ENCODE data around the gene MCM5.
A peak's percentile ranks its signal among the peaks of the same experiment; 100 is the strongest.

Gene MCM5

GRCh38 chr22:35399678-35400500, at the start of gene MCM5:
TSS of gene MCM5 (plus strand) at chr22:35400140. CDS start at chr22:35400439, 299 bp downstream.
- Histone ChIP-seq H3K4me1 (no peaks in the 10 kb centered on the region), H3K4me3 (ENCODE audit: low read depth, low read length) (peak within 1 kb of the TSS; percentile 95), H3K4me2 (ENCODE audit: low read length) (peak within 1 kb of the TSS; percentile 99), H2AFZ (peak within 1 kb of the TSS; percentile 97), H3K36me3 (ENCODE audit: control insufficient read depth, insufficient read depth, low read length) (no peaks in the 10 kb centered on the region), H3K27ac (peak within 1 kb of the TSS; percentile 15), H3K27me3 (ENCODE audit: control insufficient read depth, insufficient read depth, low read length) (no peaks in the 10 kb centered on the region), H3K9ac (no peak within 1 kb of the TSS), H3K79me2 (no peaks in the 10 kb centered on the region), H3K9me3 (ENCODE audit: control insufficient read depth, low read length) (no peaks in the 10 kb centered on the region)
- TF ChIP-seq CTCF (IDR thresholded peaks at IDR 0.05): no peak

- Histone ChIP-seq H3K4me2 (ENCODE audit: low read length) (peak overlapping the region; percentile 93), H3K27ac (peak overlapping the region; percentile 61), H3K9me3 (ENCODE audit: control insufficient read depth, low read length) (no peaks in the 10 kb centered on the region), H3K4me1 (peaks cover 11% of the 10 kb centered on the region), H3K9ac (no peak overlapping the region), H3K27me3 (ENCODE audit: control insufficient read depth, insufficient read depth, low read length) (no peaks in the 10 kb centered on the region), H2AFZ (peak overlapping the region; percentile 80), H3K36me3 (ENCODE audit: control insufficient read depth, insufficient read depth, low read length) (no peaks in the 10 kb centered on the region), H3K4me3 (ENCODE audit: low read depth, low read length) (peak overlapping the region; percentile 51), H3K79me2 (no peaks in the 10 kb centered on the region)
- TF ChIP-seq CTCF (IDR thresholded peaks at IDR 0.05): peak; percentile 70
Measured at GRCh38 chr22:35350539-35351503, 49.1 kb upstream of the MCM5 start.

- no peaks in the 10 kb centered on the region for H3K79me2 ChIP-seq
- no peak overlapping the region for H3K27ac ChIP-seq
- H3K4me2 ChIP-seq (ENCODE audit: low read length): no peak overlapping the region
- no peaks in the 10 kb centered on the region for H3K27me3 ChIP-seq (ENCODE audit: control insufficient read depth, insufficient read depth, low read length)
- H3K9me3 ChIP-seq (ENCODE audit: control insufficient read depth, low read length): no peaks in the 10 kb centered on the region
- H3K36me3 ChIP-seq (ENCODE audit: control insufficient read depth, insufficient read depth, low read length): no peaks in the 10 kb centered on the region
- H3K9ac ChIP-seq: no peak overlapping the region
- no peak for TF ChIP-seq CTCF (IDR thresholded peaks at IDR 0.05)
- H3K4me3 ChIP-seq (ENCODE audit: low read depth, low read length): no peak overlapping the region
- H2AFZ ChIP-seq: no peak overlapping the region
- H3K4me1 ChIP-seq: peaks cover 11% of the 10 kb centered on the region
Measured at GRCh38 chr22:35352214-35353111, 47.5 kb upstream of the MCM5 start.

- no peak for TF ChIP-seq CTCF (IDR thresholded peaks at IDR 0.05)
- H3K4me1 ChIP-seq: peaks cover 11% of the 10 kb centered on the region
- H3K9ac ChIP-seq: no peak overlapping the region
- H3K4me2 ChIP-seq (ENCODE audit: low read length): no peak overlapping the region
- no peaks in the 10 kb centered on the region for H3K36me3 ChIP-seq (ENCODE audit: control insufficient read depth, insufficient read depth, low read length)
- no peaks in the 10 kb centered on the region for H3K9me3 ChIP-seq (ENCODE audit: control insufficient read depth, low read length)
- no peaks in the 10 kb centered on the region for H3K79me2 ChIP-seq
- H3K27me3 ChIP-seq (ENCODE audit: control insufficient read depth, insufficient read depth, low read length): no peaks in the 10 kb centered on the region
- H3K4me3 ChIP-seq (ENCODE audit: low read depth, low read length): no peak overlapping the region
- no peak overlapping the region for H2AFZ ChIP-seq
- no peak overlapping the region for H3K27ac ChIP-seq
Measured at GRCh38 chr22:35353318-35353717, 46.6 kb upstream of the MCM5 start.

Data from parathyroid adenoma (tissue), 2 donors.